H1 (cell line): ENCODE measurements around the gene NF1. TPM values are rescaled to one million over a fixed set of nuclear protein-coding genes. Genes with fewer than 3 reads are reported as not detected.

Experiments
- EP300 ChIP-seq, 2 experiments: IDR thresholded peaks; 1 replicate in 1 of 2; 2 replicates in 1 of 2; pipeline ENCODE4 v1.6.1; 2011 to 2012; ENCODE audit warnings: low read depth in 2 of 2, low read length in 2 of 2, mild to moderate bottlenecking in 2 of 2, borderline replicate concordance in 1 of 2, inconsistent platforms in 1 of 2, moderate library complexity in 1 of 2
- EZH2 ChIP-seq: fragments of 200-600 bp; sonication (generic); IDR thresholded peaks from 2 replicates; pipeline ENCODE4 v1.7.1; 2012; ENCODE audit warnings: low read depth, mild to moderate bottlenecking, moderate library complexity, low read length, inconsistent platforms; ENCODE audit not compliant: severe bottlenecking
- HDAC2 ChIP-seq, 2 experiments: fragments of 300-600 bp in 1 of 2; sonication (generic) in 1 of 2; IDR thresholded peaks; 2 replicates each; pipeline ENCODE4 v1.6.1; 2011 to 2012; ENCODE audit warnings: low read depth in 2 of 2, low read length in 2 of 2, mild to moderate bottlenecking in 2 of 2, moderate library complexity in 2 of 2, borderline replicate concordance in 1 of 2, inconsistent platforms in 1 of 2
- SIRT6 ChIP-seq: IDR thresholded peaks from one replicate; pipeline ENCODE4 v1.7.1; 2012; ENCODE audit warnings: low read length, inconsistent platforms
- SRF ChIP-seq: IDR thresholded peaks from 2 replicates; pipeline ENCODE4 v1.6.1; 2011; ENCODE audit warnings: mild to moderate bottlenecking, low read depth, low read length, moderate library complexity
- TAF1 ChIP-seq: IDR thresholded peaks from 2 replicates; pipeline ENCODE4 v1.6.1; 2011; ENCODE audit warnings: mild to moderate bottlenecking, low read depth, low read length
- polyA plus RNA-seq, 7 experiments: library from polyadenylated mRNA; depleted of rRNA in 3 of 7; stranded (reverse) in 5 of 7; unstranded in 2 of 7; fragments of >200 nt in 5 of 7; fragments of 200-250 nt in 2 of 7; gene quantifications; 1 replicate in 5 of 7; 2 replicates in 1 of 7; 4 replicates in 1 of 7; pipeline versions ENCODE4 v1.2.1 to v1.2.3, GENCODE V29; 2011 to 2013; ENCODE audit warnings: missing spikeins in 2 of 7, mixed read lengths in 2 of 7
- total RNA-seq: library from RNA; stranded (reverse); fragmentation: NEBNext Ultra II Directional; extraction: Animal tissue kit (Norgen Biotek cat#: 25700); gene quantifications from 2 replicates; pipeline ENCODE4 v1.2.1, GENCODE V29; 2021
- TF ChIP-seq, protein P1 (sequence below): fragments of 300-600 bp; sonication (generic); IDR thresholded peaks from 2 replicates; pipeline ENCODE4 v1.7.1; 2012; ENCODE audit warnings: low read length, moderate library complexity, mild to moderate bottlenecking, inconsistent platforms; ENCODE audit not compliant: insufficient replicate concordance
- TF ChIP-seq, protein P2 (sequence below), 3 experiments: IDR thresholded peaks; 1 replicate in 2 of 3; 2 replicates in 1 of 3; pipeline versions ENCODE4 v1.5.1 to v1.6.1; 2011; ENCODE audit warnings: low read length in 3 of 3, mild to moderate bottlenecking in 3 of 3, inconsistent platforms in 2 of 3, low read depth in 1 of 3, moderate library complexity in 1 of 3; ENCODE audit not compliant: insufficient read depth in 1 of 3; ENCODE audit errors: control extremely low read depth in 1 of 3

Gene NF1
- total and polyA plus RNA-seq, 2 of the 8 experiments (the other 6 are each of a cell fraction or from before 2014, with no cell fraction given), result 19.3 to 29.6 TPM

DNA sequence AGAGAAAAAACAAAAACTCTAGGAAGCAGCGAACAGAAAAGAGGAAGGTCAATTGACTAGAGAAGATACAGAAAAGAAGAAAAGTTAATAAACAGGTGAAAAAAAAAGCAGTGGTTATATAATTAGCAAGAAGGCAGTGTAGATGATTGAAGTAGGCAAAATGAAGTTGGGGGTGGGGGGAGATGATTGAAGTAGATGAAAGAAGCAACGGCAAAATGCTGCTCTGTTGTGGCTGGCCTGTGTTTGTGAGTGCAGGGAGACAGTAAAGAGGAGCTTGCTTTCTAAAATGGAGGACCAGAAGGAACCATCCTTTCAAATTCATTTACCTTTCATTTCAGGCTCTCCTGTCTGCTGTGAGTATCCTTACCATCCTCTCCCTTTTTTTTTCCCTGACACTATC, 215.5 kb downstream of the NF1 start (continued):
- TF ChIP-seq, protein P1, sequence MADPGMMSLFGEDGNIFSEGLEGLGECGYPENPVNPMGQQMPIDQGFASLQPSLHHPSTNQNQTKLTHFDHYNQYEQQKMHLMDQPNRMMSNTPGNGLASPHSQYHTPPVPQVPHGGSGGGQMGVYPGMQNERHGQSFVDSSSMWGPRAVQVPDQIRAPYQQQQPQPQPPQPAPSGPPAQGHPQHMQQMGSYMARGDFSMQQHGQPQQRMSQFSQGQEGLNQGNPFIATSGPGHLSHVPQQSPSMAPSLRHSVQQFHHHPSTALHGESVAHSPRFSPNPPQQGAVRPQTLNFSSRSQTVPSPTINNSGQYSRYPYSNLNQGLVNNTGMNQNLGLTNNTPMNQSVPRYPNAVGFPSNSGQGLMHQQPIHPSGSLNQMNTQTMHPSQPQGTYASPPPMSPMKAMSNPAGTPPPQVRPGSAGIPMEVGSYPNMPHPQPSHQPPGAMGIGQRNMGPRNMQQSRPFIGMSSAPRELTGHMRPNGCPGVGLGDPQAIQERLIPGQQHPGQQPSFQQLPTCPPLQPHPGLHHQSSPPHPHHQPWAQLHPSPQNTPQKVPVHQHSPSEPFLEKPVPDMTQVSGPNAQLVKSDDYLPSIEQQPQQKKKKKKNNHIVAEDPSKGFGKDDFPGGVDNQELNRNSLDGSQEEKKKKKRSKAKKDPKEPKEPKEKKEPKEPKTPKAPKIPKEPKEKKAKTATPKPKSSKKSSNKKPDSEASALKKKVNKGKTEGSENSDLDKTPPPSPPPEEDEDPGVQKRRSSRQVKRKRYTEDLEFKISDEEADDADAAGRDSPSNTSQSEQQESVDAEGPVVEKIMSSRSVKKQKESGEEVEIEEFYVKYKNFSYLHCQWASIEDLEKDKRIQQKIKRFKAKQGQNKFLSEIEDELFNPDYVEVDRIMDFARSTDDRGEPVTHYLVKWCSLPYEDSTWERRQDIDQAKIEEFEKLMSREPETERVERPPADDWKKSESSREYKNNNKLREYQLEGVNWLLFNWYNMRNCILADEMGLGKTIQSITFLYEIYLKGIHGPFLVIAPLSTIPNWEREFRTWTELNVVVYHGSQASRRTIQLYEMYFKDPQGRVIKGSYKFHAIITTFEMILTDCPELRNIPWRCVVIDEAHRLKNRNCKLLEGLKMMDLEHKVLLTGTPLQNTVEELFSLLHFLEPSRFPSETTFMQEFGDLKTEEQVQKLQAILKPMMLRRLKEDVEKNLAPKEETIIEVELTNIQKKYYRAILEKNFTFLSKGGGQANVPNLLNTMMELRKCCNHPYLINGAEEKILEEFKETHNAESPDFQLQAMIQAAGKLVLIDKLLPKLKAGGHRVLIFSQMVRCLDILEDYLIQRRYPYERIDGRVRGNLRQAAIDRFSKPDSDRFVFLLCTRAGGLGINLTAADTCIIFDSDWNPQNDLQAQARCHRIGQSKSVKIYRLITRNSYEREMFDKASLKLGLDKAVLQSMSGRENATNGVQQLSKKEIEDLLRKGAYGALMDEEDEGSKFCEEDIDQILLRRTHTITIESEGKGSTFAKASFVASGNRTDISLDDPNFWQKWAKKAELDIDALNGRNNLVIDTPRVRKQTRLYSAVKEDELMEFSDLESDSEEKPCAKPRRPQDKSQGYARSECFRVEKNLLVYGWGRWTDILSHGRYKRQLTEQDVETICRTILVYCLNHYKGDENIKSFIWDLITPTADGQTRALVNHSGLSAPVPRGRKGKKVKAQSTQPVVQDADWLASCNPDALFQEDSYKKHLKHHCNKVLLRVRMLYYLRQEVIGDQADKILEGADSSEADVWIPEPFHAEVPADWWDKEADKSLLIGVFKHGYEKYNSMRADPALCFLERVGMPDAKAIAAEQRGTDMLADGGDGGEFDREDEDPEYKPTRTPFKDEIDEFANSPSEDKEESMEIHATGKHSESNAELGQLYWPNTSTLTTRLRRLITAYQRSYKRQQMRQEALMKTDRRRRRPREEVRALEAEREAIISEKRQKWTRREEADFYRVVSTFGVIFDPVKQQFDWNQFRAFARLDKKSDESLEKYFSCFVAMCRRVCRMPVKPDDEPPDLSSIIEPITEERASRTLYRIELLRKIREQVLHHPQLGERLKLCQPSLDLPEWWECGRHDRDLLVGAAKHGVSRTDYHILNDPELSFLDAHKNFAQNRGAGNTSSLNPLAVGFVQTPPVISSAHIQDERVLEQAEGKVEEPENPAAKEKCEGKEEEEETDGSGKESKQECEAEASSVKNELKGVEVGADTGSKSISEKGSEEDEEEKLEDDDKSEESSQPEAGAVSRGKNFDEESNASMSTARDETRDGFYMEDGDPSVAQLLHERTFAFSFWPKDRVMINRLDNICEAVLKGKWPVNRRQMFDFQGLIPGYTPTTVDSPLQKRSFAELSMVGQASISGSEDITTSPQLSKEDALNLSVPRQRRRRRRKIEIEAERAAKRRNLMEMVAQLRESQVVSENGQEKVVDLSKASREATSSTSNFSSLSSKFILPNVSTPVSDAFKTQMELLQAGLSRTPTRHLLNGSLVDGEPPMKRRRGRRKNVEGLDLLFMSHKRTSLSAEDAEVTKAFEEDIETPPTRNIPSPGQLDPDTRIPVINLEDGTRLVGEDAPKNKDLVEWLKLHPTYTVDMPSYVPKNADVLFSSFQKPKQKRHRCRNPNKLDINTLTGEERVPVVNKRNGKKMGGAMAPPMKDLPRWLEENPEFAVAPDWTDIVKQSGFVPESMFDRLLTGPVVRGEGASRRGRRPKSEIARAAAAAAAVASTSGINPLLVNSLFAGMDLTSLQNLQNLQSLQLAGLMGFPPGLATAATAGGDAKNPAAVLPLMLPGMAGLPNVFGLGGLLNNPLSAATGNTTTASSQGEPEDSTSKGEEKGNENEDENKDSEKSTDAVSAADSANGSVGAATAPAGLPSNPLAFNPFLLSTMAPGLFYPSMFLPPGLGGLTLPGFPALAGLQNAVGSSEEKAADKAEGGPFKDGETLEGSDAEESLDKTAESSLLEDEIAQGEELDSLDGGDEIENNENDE, result no peak
- TF ChIP-seq EP300 (IDR thresholded peaks at IDR 0.05; ENCODE audit: borderline replicate concordance in 1 of 2, low read depth in 2 of 2, low read length in 2 of 2) (no peak), TAF1 (no peak), SRF (no peak), HDAC2 (IDR thresholded peaks at IDR 0.05; ENCODE audit: borderline replicate concordance in 1 of 2, low read depth in 2 of 2, low read length in 2 of 2) (no peak), EZH2 (no peak), SIRT6 (no peak)
- TF ChIP-seq, protein P2, sequence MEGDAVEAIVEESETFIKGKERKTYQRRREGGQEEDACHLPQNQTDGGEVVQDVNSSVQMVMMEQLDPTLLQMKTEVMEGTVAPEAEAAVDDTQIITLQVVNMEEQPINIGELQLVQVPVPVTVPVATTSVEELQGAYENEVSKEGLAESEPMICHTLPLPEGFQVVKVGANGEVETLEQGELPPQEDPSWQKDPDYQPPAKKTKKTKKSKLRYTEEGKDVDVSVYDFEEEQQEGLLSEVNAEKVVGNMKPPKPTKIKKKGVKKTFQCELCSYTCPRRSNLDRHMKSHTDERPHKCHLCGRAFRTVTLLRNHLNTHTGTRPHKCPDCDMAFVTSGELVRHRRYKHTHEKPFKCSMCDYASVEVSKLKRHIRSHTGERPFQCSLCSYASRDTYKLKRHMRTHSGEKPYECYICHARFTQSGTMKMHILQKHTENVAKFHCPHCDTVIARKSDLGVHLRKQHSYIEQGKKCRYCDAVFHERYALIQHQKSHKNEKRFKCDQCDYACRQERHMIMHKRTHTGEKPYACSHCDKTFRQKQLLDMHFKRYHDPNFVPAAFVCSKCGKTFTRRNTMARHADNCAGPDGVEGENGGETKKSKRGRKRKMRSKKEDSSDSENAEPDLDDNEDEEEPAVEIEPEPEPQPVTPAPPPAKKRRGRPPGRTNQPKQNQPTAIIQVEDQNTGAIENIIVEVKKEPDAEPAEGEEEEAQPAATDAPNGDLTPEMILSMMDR (IDR thresholded peaks at IDR 0.05; ENCODE audit: control extremely low read depth in 1 of 3, insufficient read depth in 1 of 3, low read depth in 1 of 3, low read length in 3 of 3), result no peak
